Measurements from ENCODE around the gene C19orf53.
"Not testable (repeated sequence)": the region's sequence is repeated elsewhere in the genome, so short reads cannot be mapped to it uniquely, and the experiment has no call there.

C19orf53 gene

DNA sequence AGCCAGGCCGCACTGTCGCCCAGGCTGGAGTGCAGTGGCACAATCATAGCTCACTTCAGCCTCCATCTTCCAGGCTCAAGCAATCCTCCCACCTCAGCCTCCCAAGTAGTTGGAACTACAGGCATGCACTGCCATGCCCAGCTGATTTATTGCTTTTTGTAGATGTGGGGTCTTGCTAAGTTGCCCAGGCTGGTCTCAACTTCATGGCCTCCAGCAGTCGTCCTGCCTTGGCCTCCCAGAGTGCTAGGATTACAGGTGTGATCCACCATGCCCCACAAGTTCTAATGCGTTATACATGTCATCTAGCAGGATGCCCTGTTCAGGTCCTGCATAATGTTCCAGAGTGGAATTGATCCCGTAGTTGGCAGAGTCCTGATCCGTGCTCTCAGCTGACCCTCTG, 4.6 kb downstream of the C19orf53 start:
- TF ChIP-seq, protein P1, sequence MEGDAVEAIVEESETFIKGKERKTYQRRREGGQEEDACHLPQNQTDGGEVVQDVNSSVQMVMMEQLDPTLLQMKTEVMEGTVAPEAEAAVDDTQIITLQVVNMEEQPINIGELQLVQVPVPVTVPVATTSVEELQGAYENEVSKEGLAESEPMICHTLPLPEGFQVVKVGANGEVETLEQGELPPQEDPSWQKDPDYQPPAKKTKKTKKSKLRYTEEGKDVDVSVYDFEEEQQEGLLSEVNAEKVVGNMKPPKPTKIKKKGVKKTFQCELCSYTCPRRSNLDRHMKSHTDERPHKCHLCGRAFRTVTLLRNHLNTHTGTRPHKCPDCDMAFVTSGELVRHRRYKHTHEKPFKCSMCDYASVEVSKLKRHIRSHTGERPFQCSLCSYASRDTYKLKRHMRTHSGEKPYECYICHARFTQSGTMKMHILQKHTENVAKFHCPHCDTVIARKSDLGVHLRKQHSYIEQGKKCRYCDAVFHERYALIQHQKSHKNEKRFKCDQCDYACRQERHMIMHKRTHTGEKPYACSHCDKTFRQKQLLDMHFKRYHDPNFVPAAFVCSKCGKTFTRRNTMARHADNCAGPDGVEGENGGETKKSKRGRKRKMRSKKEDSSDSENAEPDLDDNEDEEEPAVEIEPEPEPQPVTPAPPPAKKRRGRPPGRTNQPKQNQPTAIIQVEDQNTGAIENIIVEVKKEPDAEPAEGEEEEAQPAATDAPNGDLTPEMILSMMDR (IDR thresholded peaks at IDR 0.05; ENCODE audit: extremely low read depth, missing control alignments) = no peak
- DNase-seq (ENCODE audit: low spot score) = no peak

DNA sequence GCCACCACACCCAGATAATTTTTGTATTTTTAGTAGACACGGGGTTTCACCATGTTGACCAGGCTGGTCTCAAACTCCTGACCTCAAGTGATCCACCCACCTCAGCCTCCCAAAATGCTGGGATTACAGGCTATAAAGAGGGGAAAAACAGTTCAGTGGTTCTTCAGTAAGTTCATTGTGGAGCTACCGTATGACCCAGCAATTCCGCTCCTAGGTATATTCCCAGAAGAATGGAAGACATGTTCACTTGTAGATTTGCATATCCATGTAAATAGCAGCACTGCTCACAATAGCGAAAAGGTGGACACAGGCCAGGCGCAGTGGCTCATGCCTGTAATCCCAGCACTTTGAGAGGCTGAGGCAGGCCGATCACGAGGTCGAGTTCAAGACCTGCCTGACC, 5.5 kb downstream of the C19orf53 start:
- DNase-seq (ENCODE audit: low spot score) = not testable (repeated sequence)

DNA sequence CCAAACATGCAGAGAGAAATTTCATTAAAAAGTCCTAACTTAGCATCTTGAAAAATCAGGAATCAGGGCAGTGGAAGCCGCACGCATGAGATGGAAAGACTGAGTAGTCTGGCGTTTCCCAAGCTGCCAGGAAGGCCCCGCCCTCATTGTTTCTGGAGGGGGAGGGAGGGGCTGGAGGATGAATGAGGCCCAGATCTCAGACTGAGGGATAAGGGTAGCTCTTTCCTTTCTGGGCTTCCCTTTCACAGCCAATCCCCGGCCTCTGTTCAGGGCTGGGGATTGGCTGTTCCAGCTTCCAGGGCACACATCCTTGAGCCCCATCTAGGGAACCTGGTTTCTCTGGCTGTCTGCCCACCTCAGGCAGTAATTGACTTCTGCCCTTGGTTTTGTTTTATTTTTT, 7.3 kb downstream of the C19orf53 start:
- TF ChIP-seq, protein P1 (IDR thresholded peaks at IDR 0.05; ENCODE audit: extremely low read depth, missing control alignments) = no peak
- DNase-seq (ENCODE audit: low spot score) = no peak

DNA sequence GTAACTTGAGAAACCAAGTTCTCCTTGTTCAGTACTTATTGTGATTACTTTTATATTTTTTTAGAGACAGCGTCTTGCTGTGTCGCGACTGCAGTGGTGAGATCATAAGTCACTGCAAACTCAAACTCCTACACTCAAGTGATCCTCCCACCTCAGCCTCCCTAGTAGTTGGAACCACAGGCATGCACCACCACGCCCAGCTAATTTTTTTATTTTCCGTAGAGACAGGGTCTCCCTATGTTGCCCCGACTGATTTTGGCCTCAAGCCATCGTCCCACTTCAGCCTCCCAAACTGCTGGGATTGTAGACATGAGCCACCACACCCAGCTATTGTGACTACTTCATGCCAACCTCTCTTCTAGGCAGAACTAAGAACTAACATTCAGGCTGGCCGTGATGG, 8.3 kb downstream of the C19orf53 start:
- no peak for DNase-seq (ENCODE audit: low spot score)

DNA sequence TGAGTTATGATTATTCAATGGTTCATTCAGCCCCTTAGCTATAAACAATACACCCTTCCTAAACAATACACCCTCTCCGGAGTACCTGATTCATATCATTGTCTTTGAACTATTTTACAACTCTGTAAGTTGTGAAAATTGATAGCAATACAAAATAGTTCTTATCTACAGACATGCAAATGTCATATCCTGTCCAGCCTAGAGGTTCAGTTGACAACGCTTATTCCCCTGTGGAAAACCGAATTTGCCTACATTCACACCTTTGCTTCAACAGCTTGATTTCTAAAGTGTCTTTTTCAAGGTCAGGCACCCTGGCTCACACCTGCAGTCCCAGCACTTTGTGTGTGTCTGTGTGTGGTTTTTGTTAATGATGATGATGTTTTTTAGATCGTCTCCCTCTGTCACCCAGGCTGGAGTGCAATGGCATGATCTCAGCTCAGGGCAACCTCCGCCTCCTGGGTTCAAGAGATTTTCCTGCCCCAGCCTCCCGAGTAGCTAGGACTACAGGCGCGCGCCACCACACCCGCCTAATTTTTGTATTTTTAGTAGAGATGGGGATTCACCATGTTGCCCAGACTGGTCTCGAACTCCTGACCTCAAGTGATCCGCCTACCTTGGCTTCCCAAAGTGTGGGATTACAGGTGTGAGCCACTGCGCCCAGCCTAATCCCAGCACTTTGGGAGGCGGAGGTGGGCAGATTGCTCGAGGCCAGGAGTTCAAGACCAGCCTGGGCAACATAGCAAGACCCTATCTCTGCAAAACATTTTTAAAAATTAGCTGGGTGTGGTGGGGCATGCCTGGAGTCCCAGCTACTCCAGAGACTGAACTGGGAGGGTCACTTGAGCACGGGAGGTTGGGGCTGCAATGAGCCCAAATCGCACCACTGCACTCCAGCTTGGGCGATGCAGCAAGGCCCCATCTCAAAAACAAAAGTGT, 9.6 kb downstream of the C19orf53 start:
- TF ChIP-seq, protein P1 (IDR thresholded peaks at IDR 0.05; ENCODE audit: extremely low read depth, missing control alignments) = no peak
- DNase-seq (ENCODE audit: low spot score) = no peak

More for the DNA sequence above, 8.3 kb downstream of the C19orf53 start:
- TF ChIP-seq, protein P1 (IDR thresholded peaks at IDR 0.05; ENCODE audit: extremely low read depth, missing control alignments) = no peak

DNA sequence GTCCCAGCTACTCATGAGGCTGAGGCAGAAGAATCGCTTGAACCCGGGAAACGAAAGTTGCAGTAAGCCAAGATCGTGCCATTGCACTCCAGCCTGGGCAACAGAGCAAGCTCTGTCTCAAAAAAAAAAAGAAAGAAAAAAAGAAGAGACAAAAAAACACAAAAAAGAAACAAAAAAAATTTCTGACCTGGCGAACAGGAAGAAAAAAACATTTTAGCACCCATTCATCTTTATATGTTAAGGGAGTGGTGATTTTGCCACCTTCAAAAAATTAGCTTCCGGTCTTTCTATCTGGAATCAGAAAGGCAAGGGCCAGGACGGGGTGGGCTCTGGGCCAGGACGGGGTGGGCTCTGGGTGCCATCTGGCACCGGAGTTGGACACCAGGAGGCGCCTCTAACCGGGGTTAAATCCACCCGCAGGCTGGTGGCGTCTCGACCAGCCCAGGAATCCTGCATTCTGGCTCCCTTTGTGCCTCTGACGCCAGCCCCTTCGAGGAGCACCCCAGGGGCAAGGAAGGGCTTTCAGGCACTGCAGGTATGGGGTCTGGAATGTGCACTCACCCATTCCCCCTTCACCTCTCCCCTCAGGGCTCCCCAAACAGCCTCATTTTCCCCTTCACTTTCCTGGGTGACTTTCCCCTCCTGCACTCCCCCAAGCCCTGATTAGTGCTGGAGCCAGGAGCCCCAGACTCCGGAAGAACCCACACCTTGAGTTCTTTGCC, 10.6 kb downstream of the C19orf53 start:
- peak; percentile 59 for DNase-seq (ENCODE audit: low spot score)
- TF ChIP-seq, protein P1 (IDR thresholded peaks at IDR 0.05; ENCODE audit: extremely low read depth, missing control alignments) = peak; percentile 52

DNA sequence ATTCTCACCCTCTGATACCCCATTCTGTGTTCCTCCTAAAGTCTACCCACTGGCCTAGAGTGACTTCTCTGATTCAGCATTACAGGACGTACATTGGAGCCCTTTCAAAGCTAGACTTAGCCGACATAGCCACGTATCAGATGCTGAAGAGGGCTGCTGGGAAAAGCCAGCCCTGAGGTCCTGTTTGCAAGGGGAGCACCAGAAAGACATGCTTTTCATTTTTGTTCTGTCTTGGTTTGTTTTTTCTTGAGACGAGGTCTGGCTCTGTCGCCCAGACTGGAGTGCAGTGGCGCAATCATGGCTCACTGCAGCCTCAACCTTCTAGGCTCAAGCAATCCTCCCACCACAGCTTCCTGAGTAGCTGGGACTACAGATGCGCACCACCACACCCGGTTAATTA, 14.7 kb downstream of the C19orf53 start:
- TF ChIP-seq, protein P1 (IDR thresholded peaks at IDR 0.05; ENCODE audit: extremely low read depth, missing control alignments) = no peak
- DNase-seq (ENCODE audit: low spot score) = no peak

Data from GM20000 (cell line).